ENCODE data around the gene ZNF148.

Gene ZNF148

DNA sequence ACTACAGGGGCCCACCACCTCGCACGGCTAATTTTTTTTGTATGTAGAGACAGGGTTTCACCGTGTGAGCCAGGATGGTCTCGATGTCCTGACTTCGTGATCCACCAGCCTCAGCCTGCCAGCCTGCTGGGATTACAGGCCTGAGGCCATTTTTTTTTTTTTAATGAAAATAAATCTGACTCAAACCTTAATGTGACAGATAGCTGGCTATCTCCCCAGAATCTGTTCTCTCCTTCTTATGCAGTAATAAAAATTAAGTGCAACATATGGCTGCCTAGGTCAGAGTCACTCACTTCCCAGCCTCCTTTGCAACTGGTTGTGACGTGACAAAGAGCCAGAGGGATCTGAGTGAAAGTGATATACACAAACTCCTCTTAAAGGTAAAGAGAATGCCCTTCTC, 53.0 kb downstream of the ZNF148 start:
- no peak overlapping the region for H3K27ac ChIP-seq (ENCODE audit: low read depth, low read length)
- TF ChIP-seq, protein P1, sequence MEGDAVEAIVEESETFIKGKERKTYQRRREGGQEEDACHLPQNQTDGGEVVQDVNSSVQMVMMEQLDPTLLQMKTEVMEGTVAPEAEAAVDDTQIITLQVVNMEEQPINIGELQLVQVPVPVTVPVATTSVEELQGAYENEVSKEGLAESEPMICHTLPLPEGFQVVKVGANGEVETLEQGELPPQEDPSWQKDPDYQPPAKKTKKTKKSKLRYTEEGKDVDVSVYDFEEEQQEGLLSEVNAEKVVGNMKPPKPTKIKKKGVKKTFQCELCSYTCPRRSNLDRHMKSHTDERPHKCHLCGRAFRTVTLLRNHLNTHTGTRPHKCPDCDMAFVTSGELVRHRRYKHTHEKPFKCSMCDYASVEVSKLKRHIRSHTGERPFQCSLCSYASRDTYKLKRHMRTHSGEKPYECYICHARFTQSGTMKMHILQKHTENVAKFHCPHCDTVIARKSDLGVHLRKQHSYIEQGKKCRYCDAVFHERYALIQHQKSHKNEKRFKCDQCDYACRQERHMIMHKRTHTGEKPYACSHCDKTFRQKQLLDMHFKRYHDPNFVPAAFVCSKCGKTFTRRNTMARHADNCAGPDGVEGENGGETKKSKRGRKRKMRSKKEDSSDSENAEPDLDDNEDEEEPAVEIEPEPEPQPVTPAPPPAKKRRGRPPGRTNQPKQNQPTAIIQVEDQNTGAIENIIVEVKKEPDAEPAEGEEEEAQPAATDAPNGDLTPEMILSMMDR (IDR thresholded peaks at IDR 0.05; ENCODE audit: low read depth, low read length, poor library complexity, severe bottlenecking): no peak
- TF ChIP-seq EZH2phosphoT487 (IDR thresholded peaks at IDR 0.05; ENCODE audit: borderline replicate concordance, low read length): no peak
- no peaks in the 10 kb centered on the region for H3K27me3 ChIP-seq (ENCODE audit: control insufficient read depth, low read length)
- H3K9me3 ChIP-seq (ENCODE audit: control insufficient read depth, insufficient read depth, low read length): no peaks in the 10 kb centered on the region
- H3K36me3 ChIP-seq (ENCODE audit: control insufficient read depth, low read length): peaks cover 30% of the 10 kb centered on the region
- no peak overlapping the region for H3K4me2 ChIP-seq (ENCODE audit: low read length)
- H4K20me1 ChIP-seq (ENCODE audit: control insufficient read depth, insufficient read depth, low read depth, low read length): no peaks in the 10 kb centered on the region
- no peak overlapping the region for H3K4me3 ChIP-seq (ENCODE audit: low read length)
- peaks cover 12% of the 10 kb centered on the region for H3K79me2 ChIP-seq (ENCODE audit: control insufficient read depth, low read length)
- H3K4me1 ChIP-seq (ENCODE audit: control insufficient read depth, low read length): peaks cover 16% of the 10 kb centered on the region
- no peaks in the 10 kb centered on the region for H3K9me2 ChIP-seq (replicated peaks; ENCODE audit: control insufficient read depth, low read length)
- no peaks in the 10 kb centered on the region for H3F3A ChIP-seq (ENCODE audit: control insufficient read depth, insufficient read depth)

- Histone ChIP-seq H3F3A (ENCODE audit: control insufficient read depth, insufficient read depth) (no peaks in the 10 kb centered on the region), H3K4me3 (ENCODE audit: low read length) (no peak overlapping the region), H3K4me1 (ENCODE audit: control insufficient read depth, low read length) (peaks cover 23% of the 10 kb centered on the region), H3K27ac (ENCODE audit: low read depth, low read length) (no peak overlapping the region), H3K79me2 (ENCODE audit: control insufficient read depth, low read length) (peaks cover 2% of the 10 kb centered on the region), H3K27me3 (ENCODE audit: control insufficient read depth, low read length) (no peaks in the 10 kb centered on the region), H3K4me2 (ENCODE audit: low read length) (no peak overlapping the region), H4K20me1 (ENCODE audit: control insufficient read depth, insufficient read depth, low read depth, low read length) (no peaks in the 10 kb centered on the region), H3K36me3 (ENCODE audit: control insufficient read depth, low read length) (peaks cover 35% of the 10 kb centered on the region), H3K9me3 (ENCODE audit: control insufficient read depth, insufficient read depth, low read length) (no peaks in the 10 kb centered on the region), H3K9me2 (replicated peaks; ENCODE audit: control insufficient read depth, low read length) (no peaks in the 10 kb centered on the region)
- TF ChIP-seq EZH2phosphoT487 (IDR thresholded peaks at IDR 0.05; ENCODE audit: borderline replicate concordance, low read length): no peak
- TF ChIP-seq, protein P1 (IDR thresholded peaks at IDR 0.05; ENCODE audit: low read depth, low read length, poor library complexity, severe bottlenecking): no peak
Observed at GRCh38 chr3:125319765-125320164, 55.4 kb downstream of the ZNF148 start.

- H3K4me1 ChIP-seq (ENCODE audit: control insufficient read depth, low read length): peaks cover 23% of the 10 kb centered on the region
- no peaks in the 10 kb centered on the region for H3K9me3 ChIP-seq (ENCODE audit: control insufficient read depth, insufficient read depth, low read length)
- H3K36me3 ChIP-seq (ENCODE audit: control insufficient read depth, low read length): peaks cover 41% of the 10 kb centered on the region
- no peaks in the 10 kb centered on the region for H3F3A ChIP-seq (ENCODE audit: control insufficient read depth, insufficient read depth)
- no peak overlapping the region for H3K27ac ChIP-seq (ENCODE audit: low read depth, low read length)
- no peaks in the 10 kb centered on the region for H3K27me3 ChIP-seq (ENCODE audit: control insufficient read depth, low read length)
- H3K79me2 ChIP-seq (ENCODE audit: control insufficient read depth, low read length): peaks cover 2% of the 10 kb centered on the region; the same call in 1 of the 2 replicates
- no peaks in the 10 kb centered on the region for H4K20me1 ChIP-seq (ENCODE audit: control insufficient read depth, insufficient read depth, low read depth, low read length)
- no peak overlapping the region for H3K4me2 ChIP-seq (ENCODE audit: low read length)
- TF ChIP-seq, protein P1 (IDR thresholded peaks at IDR 0.05; ENCODE audit: low read depth, low read length, poor library complexity, severe bottlenecking): no peak
- TF ChIP-seq EZH2phosphoT487 (IDR thresholded peaks at IDR 0.05; ENCODE audit: borderline replicate concordance, low read length): no peak
- no peaks in the 10 kb centered on the region for H3K9me2 ChIP-seq (replicated peaks; ENCODE audit: control insufficient read depth, low read length)
- no peak overlapping the region for H3K4me3 ChIP-seq (ENCODE audit: low read length)
Observed at GRCh38 chr3:125318871-125319270, 56.3 kb downstream of the ZNF148 start.

All from DOHH2 (cell line).